ENCODE results near the gene MRGPRG. TPM values are rescaled to one million over a fixed set of nuclear protein-coding genes. Genes with fewer than 3 reads are reported as not detected.

Gene MRGPRG
- total and polyA plus RNA-seq, 10 donors: not detected

- TF ChIP-seq POLR2A (IDR thresholded peaks at IDR 0.05) (no peak), POLR2AphosphoS5 (IDR thresholded peaks at IDR 0.05) (peak in 1 of 3 donors; percentile 46)
- H3K9me3 ChIP-seq: peaks cover 0 to 16% (median 13%) of the 10 kb centered on the region in 8 donors
- no peaks in the 10 kb centered on the region for H3K36me3 ChIP-seq
Observed at GRCh38 chr11:3171931-3172560, 46.6 kb downstream of the MRGPRG start.

GRCh38 chr11:3170756-3171650, 47.6 kb downstream of the MRGPRG start:
- Histone ChIP-seq H3K36me3 (no peaks in the 10 kb centered on the region), H3K4me1 (peaks cover 0 to 38% (median 14%) of the 10 kb centered on the region in 6 donors), H3K4me3 (no peak overlapping the region), H3K27me3 (replicated peaks in 1 of 7) (peaks cover 0 to 56% (median 0%) of the 10 kb centered on the region in 7 donors), H3K27ac (peak overlapping the region in 1 of 8 donors; percentile 22), H3K9me3 (peaks cover 0 to 5% (median 2%) of the 10 kb centered on the region in 8 donors)
- no peak for TF ChIP-seq POLR2AphosphoS5 (IDR thresholded peaks at IDR 0.05)
- TF ChIP-seq POLR2A (IDR thresholded peaks at IDR 0.05): no peak
- TF ChIP-seq, protein P1, sequence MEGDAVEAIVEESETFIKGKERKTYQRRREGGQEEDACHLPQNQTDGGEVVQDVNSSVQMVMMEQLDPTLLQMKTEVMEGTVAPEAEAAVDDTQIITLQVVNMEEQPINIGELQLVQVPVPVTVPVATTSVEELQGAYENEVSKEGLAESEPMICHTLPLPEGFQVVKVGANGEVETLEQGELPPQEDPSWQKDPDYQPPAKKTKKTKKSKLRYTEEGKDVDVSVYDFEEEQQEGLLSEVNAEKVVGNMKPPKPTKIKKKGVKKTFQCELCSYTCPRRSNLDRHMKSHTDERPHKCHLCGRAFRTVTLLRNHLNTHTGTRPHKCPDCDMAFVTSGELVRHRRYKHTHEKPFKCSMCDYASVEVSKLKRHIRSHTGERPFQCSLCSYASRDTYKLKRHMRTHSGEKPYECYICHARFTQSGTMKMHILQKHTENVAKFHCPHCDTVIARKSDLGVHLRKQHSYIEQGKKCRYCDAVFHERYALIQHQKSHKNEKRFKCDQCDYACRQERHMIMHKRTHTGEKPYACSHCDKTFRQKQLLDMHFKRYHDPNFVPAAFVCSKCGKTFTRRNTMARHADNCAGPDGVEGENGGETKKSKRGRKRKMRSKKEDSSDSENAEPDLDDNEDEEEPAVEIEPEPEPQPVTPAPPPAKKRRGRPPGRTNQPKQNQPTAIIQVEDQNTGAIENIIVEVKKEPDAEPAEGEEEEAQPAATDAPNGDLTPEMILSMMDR (IDR thresholded peaks at IDR 0.05 in 8 of 11, conservative IDR thresholded peaks at IDR 0.05 in 3 of 11): no peak
- DNase-seq: peak; percentile 64
- intact Hi-C loops (cut with DNase I; ENCODE audit: low total_unique reads): no loop called here
- WGBS, 5 donors: 78 to 85% (median 81%) methylated on average over 13 to 24 of the region's 24 CpGs

More at GRCh38 chr11:3171931-3172560, 46.6 kb downstream of the MRGPRG start:
- Histone ChIP-seq H3K4me3 (no peak overlapping the region), H3K27ac (peak overlapping the region in 2 of 8 donors; percentile 22 to 26), H3K4me1 (peaks cover 0 to 28% (median 13%) of the 10 kb centered on the region in 6 donors), H3K27me3 (replicated peaks in 1 of 7) (peaks cover 0 to 46% (median 0%) of the 10 kb centered on the region in 7 donors)
- 66 to 77% (median 73%) methylated on average over 12 of the region's 12 CpGs for WGBS, 5 donors
- peak; percentile 58 for DNase-seq
- intact Hi-C loops (cut with DNase I; ENCODE audit: low total_unique reads): no loop called here

GRCh38 chr11:3170044-3170755, 48.4 kb downstream of the MRGPRG start:
- intact Hi-C loops (cut with DNase I; ENCODE audit: low total_unique reads): no loop called here
- Histone ChIP-seq H3K9me3 (no peaks in the 10 kb centered on the region), H3K36me3 (no peaks in the 10 kb centered on the region), H3K27ac (peak overlapping the region in 2 of 8 donors; percentile 38 to 50), H3K4me1 (peaks cover 0 to 47% (median 22%) of the 10 kb centered on the region in 6 donors), H3K4me3 (no peak overlapping the region), H3K27me3 (replicated peaks in 1 of 7) (peaks cover 0 to 63% (median 0%) of the 10 kb centered on the region in 7 donors)
- TF ChIP-seq POLR2AphosphoS5 (IDR thresholded peaks at IDR 0.05) (no peak), POLR2A (IDR thresholded peaks at IDR 0.05) (no peak)
- TF ChIP-seq, protein P1 (IDR thresholded peaks at IDR 0.05 in 8 of 11, conservative IDR thresholded peaks at IDR 0.05 in 3 of 11): no peak
- 57 to 81% (median 68%) methylated on average over 12 to 18 of the region's 18 CpGs for WGBS, 5 donors
- DNase-seq: peak; percentile 56

All from spleen (tissue), 11 donors.